Suppressor macrophage treated with lipopolysaccharide for 4 hours (primary cell): ENCODE results near the gene ZNF845.
"Not testable (repeated sequence)": the region's sequence is repeated elsewhere in the genome, so short reads cannot be mapped to it uniquely, and the experiment has no call there.

ENCODE experiments used
- DNase-seq: peaks from one replicate; pipeline ENCODE4 v3.0.0-alpha.2; 2020

Gene ZNF845

DNA sequence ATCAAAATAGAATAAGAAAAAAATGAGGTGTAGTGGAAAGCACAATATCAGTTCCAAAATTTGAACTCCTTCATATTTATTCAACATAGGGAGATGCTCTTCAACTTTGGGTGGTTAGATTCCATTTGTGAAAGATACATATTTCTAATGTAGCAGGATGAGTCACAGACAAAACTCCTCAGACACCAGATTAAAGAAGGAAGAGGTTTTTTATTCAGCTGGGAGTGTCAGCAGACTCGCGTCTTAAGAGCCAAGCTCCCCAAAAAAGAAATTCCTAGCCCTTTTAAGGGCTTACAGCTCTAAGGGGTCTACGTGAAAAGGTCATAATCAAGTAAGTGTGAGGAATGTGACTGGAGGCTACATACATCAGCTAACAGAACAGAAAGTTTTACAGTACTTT is 54.6 kb downstream of the ZNF845 start:
- no peak for DNase-seq

DNA sequence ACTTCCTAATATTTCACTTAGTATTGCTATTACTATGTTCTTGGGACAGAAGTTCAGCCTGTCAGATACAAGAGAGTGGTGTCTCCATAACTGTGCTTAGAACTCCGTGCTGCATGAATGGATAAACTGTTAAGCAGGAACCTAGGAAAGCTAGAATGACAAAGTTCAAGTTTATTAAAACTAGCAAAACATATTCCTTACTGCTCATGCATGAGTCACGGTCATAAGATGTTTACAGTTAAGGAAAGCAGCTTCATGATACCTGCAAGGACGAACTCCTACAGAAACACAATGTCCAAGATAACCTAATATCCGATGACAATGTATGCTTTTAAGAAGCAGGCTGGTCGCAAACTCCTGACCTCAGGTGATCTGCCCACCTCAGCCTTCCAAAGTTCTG is 55.4 kb downstream of the ZNF845 start:
- DNase-seq = no peak

DNA sequence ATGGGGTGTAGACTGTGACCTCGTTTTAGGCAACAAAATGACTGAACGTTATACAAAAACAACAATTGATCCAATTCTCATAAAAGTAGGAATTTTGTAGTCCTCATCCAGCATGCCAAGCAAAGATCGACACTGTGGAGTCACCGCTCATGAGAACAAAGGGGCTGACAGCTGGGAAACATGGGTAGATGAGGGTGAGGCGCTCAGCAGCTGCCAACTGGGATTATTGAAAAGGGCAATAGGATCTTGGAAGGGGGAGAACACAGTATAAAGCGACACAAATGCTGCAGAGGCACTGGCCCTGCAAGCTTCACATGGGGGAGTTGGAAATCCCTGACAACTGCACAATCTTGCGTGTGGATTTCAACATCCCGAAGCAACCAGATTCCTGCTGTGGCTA is 56.0 kb downstream of the ZNF845 start:
- no peak for DNase-seq

DNA sequence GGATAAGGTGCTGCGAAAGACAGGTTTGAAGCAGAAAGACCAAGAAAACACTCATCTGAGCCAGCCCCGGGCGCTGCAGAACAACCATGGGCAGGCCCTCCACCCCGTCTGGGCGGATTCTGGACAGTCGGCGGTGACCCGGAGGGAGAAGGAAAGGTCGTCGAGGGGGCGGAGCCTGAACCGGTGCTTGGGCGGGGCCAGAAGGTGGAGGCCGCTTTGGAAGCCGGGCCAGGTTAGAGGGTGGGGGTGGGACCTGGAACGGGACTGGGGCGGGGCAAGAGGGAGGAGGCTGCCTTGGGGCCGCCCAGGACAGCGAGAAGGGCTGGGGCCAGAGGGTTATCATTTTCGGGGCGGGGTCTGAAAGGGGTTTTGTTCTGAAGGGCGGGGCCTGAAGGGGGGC is 56.4 kb downstream of the ZNF845 start:
- DNase-seq = no peak

DNA sequence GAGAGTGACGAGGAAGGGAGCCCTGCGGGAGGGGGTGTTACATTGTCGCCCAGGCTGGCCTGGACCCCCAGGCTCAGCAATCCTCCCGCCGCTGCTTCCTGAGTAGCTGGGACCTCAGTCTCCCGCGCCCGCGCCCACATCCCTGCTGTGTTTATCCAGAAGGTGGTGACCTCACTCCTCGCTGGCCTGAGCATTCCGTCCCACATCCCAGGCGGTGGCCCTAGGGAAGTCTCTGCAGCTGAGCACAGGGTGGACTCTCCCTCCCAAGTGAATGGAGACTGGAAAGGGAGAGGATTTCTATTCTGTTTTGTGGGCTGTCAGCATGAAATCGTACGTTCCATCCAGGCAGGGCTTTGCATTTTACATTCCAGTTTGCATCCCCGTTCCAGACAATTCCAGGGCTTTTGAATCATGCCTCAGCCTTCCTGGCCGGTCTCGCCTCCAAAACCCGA is 61.0 kb downstream of the ZNF845 start:
- DNase-seq = peak; percentile 3

DNA sequence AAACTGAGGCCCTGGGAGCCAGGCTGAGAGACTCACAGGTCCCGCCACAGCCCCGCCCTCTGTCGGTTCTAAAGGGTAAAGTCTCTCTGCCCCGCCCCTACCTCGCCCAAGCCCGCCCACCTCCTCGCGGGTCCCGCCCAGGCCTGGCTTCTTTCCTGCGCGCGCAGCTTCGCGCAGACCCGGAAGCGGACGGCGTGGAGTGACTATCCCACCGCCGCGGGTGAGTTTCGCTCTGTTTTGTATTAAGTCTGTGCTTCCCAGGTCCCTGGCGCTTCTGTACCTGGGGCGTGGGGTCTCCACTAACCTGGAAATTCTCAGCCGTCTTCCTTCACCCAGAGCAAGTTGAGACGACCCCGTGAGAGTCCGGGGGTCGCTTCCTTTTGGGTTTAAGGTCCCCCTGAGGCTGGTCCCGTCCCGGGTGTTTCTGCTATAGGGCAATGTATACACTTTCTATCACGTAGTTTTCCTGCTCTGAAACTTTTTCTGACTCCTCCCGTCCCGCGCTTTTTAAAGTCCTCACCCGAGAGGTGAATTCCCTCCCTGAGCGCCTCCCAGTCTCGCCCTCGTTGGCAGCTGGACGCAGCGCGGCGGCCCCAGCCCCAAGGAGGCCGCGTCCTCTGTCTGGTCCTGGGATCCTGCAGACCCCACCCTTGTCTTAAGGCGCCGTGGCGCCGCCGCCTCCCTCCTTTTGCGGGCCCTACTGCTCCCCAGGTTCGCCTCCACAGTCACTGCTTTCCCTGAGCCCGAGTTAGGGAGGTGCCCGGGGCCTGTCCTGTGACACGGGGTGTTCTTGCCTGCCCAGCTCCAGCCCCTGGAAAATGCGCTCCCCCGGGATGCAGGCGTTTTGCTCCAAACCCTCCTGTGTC is 61.7 kb downstream of the ZNF845 start, which contains the start of gene ZNF765:
Gene ZNF765 (plus strand): TSS at position 176 of the 866 bp plus-strand sequence. CDS start 2,867 bp downstream, outside the sequence.
- peak; percentile 97 for DNase-seq

DNA sequence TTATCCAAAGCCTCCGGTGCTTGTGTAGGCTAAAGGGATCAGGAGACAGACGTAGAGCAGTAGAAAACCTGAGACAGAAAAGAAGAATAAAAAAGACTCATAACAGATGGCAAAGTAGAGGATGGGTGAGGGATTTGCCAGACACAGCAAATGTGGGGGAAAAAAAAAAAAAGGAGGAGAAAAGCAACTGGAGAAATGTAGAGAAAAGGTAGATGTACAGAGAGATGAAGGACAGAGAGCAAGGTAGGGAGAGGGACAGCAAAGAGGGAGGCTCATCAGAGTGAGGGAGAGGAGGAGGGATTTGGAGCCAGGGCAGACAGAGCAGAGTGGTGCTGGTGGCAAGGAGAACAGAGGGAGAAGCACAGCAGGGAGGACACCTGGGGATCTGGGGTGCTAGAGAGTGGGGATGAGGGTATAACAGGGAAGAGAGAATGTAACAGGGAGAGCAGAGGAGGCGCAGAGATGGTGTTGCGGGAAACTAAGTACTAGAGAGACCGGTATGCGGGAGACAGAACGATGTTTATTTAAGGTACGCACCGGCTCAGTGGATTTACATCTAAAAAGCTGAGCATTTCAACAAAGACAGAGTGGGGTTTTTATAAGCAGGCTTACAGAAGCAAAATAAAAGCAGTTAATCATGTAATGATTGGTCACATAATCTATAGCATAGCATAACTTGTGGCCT is 62.4 kb downstream of the ZNF845 start:
- DNase-seq = not testable (repeated sequence)

DNA sequence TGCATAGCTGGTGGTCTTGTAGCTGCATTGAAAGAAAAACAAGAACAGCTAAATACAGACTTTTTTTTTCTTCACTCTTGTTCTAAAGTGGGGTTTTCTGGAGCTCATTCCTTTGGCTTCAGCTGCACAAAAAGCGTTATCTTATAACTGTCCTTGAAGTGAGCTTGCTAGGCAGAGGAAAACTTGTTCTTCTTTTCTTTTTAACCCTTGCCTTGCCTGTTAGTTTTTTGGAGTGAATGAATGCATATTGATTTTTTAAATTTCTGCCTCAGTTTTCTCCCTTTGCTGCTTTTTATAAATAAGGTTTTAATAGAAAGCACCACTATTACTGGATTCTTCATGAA is 62.9 kb downstream of the ZNF845 start:
- DNase-seq = no peak

DNA sequence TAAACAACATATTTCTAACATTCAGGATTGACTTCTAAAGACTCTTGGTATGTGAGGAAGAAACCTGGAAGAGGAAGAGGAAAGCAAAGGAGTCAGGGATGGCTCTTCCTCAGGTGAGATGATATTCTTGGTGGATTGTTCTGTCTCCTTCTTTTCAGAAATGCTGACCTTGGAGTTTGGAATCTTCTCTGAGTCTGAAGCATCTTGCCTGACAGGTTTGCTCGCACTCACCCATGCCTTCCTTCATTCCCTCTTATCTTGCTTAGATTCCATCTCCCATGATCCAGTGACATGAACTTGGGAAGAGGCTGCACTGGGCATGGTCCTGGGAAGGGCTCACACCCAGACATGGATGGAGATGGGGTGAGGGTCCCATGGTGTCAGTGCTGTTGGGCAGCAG is 64.4 kb downstream of the ZNF845 start:
- DNase-seq = not testable (repeated sequence)
